ENCODE measurements around the gene TM4SF5. TPM values are rescaled to one million over a fixed set of nuclear protein-coding genes. Genes with fewer than 3 reads are reported as not detected.

TM4SF5 gene
- polyA plus RNA-seq, 2 donors = 0.07 TPM; not detected in 1

- Histone ChIP-seq H3K9me3 (ENCODE audit: control insufficient read depth in 2 of 2, insufficient read depth in 1 of 2, low read depth in 1 of 2, low read length in 1 of 2) (no peaks in the 10 kb centered on the region), H3K27ac (ENCODE audit: low read depth in 2 of 2, low read length in 1 of 2) (no peak within 1 kb of the TSS), H3K4me3 (ENCODE audit: low read depth in 1 of 2, low read length in 2 of 2) (no peak within 1 kb of the TSS), H3K36me3 (ENCODE audit: control insufficient read depth in 2 of 2, insufficient read depth in 2 of 2, low read length in 1 of 2) (peaks cover 7 to 9% of the 10 kb centered on the region in 2 donors), H3K4me1 (ENCODE audit: control insufficient read depth in 2 of 2, insufficient read depth in 2 of 2, low read length in 1 of 2) (no peaks in the 10 kb centered on the region), H3K27me3 (ENCODE audit: control insufficient read depth in 1 of 2, insufficient read depth in 2 of 2, low read length in 2 of 2) (no peaks in the 10 kb centered on the region)
- 85 to 86% methylated on average over 9 of the region's 9 CpGs for WGBS, 2 donors
Measured at GRCh38 chr17:4802228-4802627, 30.5 kb downstream of the TM4SF5 start, which contains the start of gene C17orf114. Gene C17orf114 (minus strand): TSS chr17:4802328.

- Histone ChIP-seq H3K27me3 (ENCODE audit: control insufficient read depth in 1 of 2, insufficient read depth in 2 of 2, low read length in 2 of 2) (no peaks in the 10 kb centered on the region), H3K27ac (ENCODE audit: low read depth in 2 of 2, low read length in 1 of 2) (peak overlapping the region; percentile 45 to 57), H3K36me3 (ENCODE audit: control insufficient read depth in 2 of 2, insufficient read depth in 2 of 2, low read length in 1 of 2) (peaks cover 4 to 14% of the 10 kb centered on the region in 2 donors), H3K4me1 (ENCODE audit: control insufficient read depth in 2 of 2, insufficient read depth in 2 of 2, low read length in 1 of 2) (peaks cover 0 to 16% of the 10 kb centered on the region in 2 donors), H3K4me3 (ENCODE audit: low read depth in 1 of 2, low read length in 2 of 2) (peak overlapping the region; percentile 82 to 88), H3K9me3 (ENCODE audit: control insufficient read depth in 2 of 2, insufficient read depth in 1 of 2, low read depth in 1 of 2, low read length in 1 of 2) (peaks cover 0 to 2% of the 10 kb centered on the region in 2 donors)
- WGBS, 2 donors = 2 to 3% methylated on average over 16 of the region's 16 CpGs
Measured at GRCh38 chr17:4806456-4806776, 34.7 kb downstream of the TM4SF5 start.

GRCh38 chr17:4806777-4807604 is 35.3 kb downstream of the TM4SF5 start, which contains the start of gene PLD2:
Gene PLD2 (plus strand): TSS chr17:4807152. CDS start chr17:4807773, 621 bp downstream.
- Histone ChIP-seq H3K27ac (ENCODE audit: low read depth in 2 of 2, low read length in 1 of 2) (peak within 1 kb of the TSS; percentile 65 to 77), H3K4me1 (ENCODE audit: control insufficient read depth in 2 of 2, insufficient read depth in 2 of 2, low read length in 1 of 2) (peaks cover 0 to 16% of the 10 kb centered on the region in 2 donors), H3K36me3 (ENCODE audit: control insufficient read depth in 2 of 2, insufficient read depth in 2 of 2, low read length in 1 of 2) (peaks cover 4 to 14% of the 10 kb centered on the region in 2 donors), H3K4me3 (ENCODE audit: low read depth in 1 of 2, low read length in 2 of 2) (peak within 1 kb of the TSS; percentile 82 to 88), H3K27me3 (ENCODE audit: control insufficient read depth in 1 of 2, insufficient read depth in 2 of 2, low read length in 2 of 2) (no peaks in the 10 kb centered on the region), H3K9me3 (ENCODE audit: control insufficient read depth in 2 of 2, insufficient read depth in 1 of 2, low read depth in 1 of 2, low read length in 1 of 2) (peaks cover 0 to 2% of the 10 kb centered on the region in 2 donors)
- WGBS, 2 donors = 1% methylated on average over 61 to 106 of the region's 106 CpGs

GRCh38 chr17:4807605-4808377 is 36.1 kb downstream of the TM4SF5 start:
- H3K36me3 ChIP-seq (ENCODE audit: control insufficient read depth in 2 of 2, insufficient read depth in 2 of 2, low read length in 1 of 2) = peaks cover 4 to 14% of the 10 kb centered on the region in 2 donors
- H3K4me1 ChIP-seq (ENCODE audit: control insufficient read depth in 2 of 2, insufficient read depth in 2 of 2, low read length in 1 of 2) = peaks cover 0 to 16% of the 10 kb centered on the region in 2 donors
- peak overlapping the region; percentile 82 to 88 for H3K4me3 ChIP-seq (ENCODE audit: low read depth in 1 of 2, low read length in 2 of 2)
- no peaks in the 10 kb centered on the region for H3K27me3 ChIP-seq (ENCODE audit: control insufficient read depth in 1 of 2, insufficient read depth in 2 of 2, low read length in 2 of 2)
- peak overlapping the region; percentile 12 to 65 for H3K27ac ChIP-seq (ENCODE audit: low read depth in 2 of 2, low read length in 1 of 2)
- WGBS, 2 donors = 21 to 25% methylated on average over 32 of the region's 32 CpGs
- H3K9me3 ChIP-seq (ENCODE audit: control insufficient read depth in 2 of 2, insufficient read depth in 1 of 2, low read depth in 1 of 2, low read length in 1 of 2) = peaks cover 0 to 2% of the 10 kb centered on the region in 2 donors

- peaks cover 0 to 2% of the 10 kb centered on the region in 2 donors for H3K9me3 ChIP-seq (ENCODE audit: control insufficient read depth in 2 of 2, insufficient read depth in 1 of 2, low read depth in 1 of 2, low read length in 1 of 2)
- peak overlapping the region; percentile 82 to 88 for H3K4me3 ChIP-seq (ENCODE audit: low read depth in 1 of 2, low read length in 2 of 2)
- peaks cover 0 to 16% of the 10 kb centered on the region in 2 donors for H3K4me1 ChIP-seq (ENCODE audit: control insufficient read depth in 2 of 2, insufficient read depth in 2 of 2, low read length in 1 of 2)
- H3K27ac ChIP-seq (ENCODE audit: low read depth in 2 of 2, low read length in 1 of 2) = peak overlapping the region; percentile 21 to 65
- H3K27me3 ChIP-seq (ENCODE audit: control insufficient read depth in 1 of 2, insufficient read depth in 2 of 2, low read length in 2 of 2) = no peaks in the 10 kb centered on the region
- WGBS, 2 donors = 21 to 41% methylated on average over 6 of the region's 6 CpGs
- peaks cover 4 to 14% of the 10 kb centered on the region in 2 donors for H3K36me3 ChIP-seq (ENCODE audit: control insufficient read depth in 2 of 2, insufficient read depth in 2 of 2, low read length in 1 of 2)
Measured at GRCh38 chr17:4808378-4808767, 36.7 kb downstream of the TM4SF5 start.

- Histone ChIP-seq H3K27ac (ENCODE audit: low read depth in 2 of 2, low read length in 1 of 2) (peak overlapping the region; percentile 34 to 81), H3K4me3 (ENCODE audit: low read depth in 1 of 2, low read length in 2 of 2) (no peak overlapping the region), H3K36me3 (ENCODE audit: control insufficient read depth in 2 of 2, insufficient read depth in 2 of 2, low read length in 1 of 2) (peaks cover 9 to 29% of the 10 kb centered on the region in 2 donors), H3K27me3 (ENCODE audit: control insufficient read depth in 1 of 2, insufficient read depth in 2 of 2, low read length in 2 of 2) (no peaks in the 10 kb centered on the region), H3K9me3 (ENCODE audit: control insufficient read depth in 2 of 2, insufficient read depth in 1 of 2, low read depth in 1 of 2, low read length in 1 of 2) (peaks cover 0 to 2% of the 10 kb centered on the region in 2 donors), H3K4me1 (ENCODE audit: control insufficient read depth in 2 of 2, insufficient read depth in 2 of 2, low read length in 1 of 2) (peaks cover 0 to 16% of the 10 kb centered on the region in 2 donors)
- WGBS, 2 donors = 65 to 76% methylated on average over 13 of the region's 13 CpGs
Measured at GRCh38 chr17:4810696-4811290, 39.1 kb downstream of the TM4SF5 start.

- 77 to 84% methylated on average over 12 of the region's 12 CpGs for WGBS, 2 donors
- peaks cover 10 to 31% of the 10 kb centered on the region in 2 donors for H3K36me3 ChIP-seq (ENCODE audit: control insufficient read depth in 2 of 2, insufficient read depth in 2 of 2, low read length in 1 of 2)
- peak overlapping the region in 1 of 2 donors; percentile 74 for H3K27ac ChIP-seq (ENCODE audit: low read depth in 2 of 2, low read length in 1 of 2)
- H3K27me3 ChIP-seq (ENCODE audit: control insufficient read depth in 1 of 2, insufficient read depth in 2 of 2, low read length in 2 of 2) = no peaks in the 10 kb centered on the region
- peaks cover 0 to 2% of the 10 kb centered on the region in 2 donors for H3K9me3 ChIP-seq (ENCODE audit: control insufficient read depth in 2 of 2, insufficient read depth in 1 of 2, low read depth in 1 of 2, low read length in 1 of 2)
- no peak overlapping the region for H3K4me3 ChIP-seq (ENCODE audit: low read depth in 1 of 2, low read length in 2 of 2)
- H3K4me1 ChIP-seq (ENCODE audit: control insufficient read depth in 2 of 2, insufficient read depth in 2 of 2, low read length in 1 of 2) = peaks cover 0 to 16% of the 10 kb centered on the region in 2 donors
Measured at GRCh38 chr17:4811471-4811870, 39.8 kb downstream of the TM4SF5 start.

- Histone ChIP-seq H3K36me3 (ENCODE audit: control insufficient read depth in 2 of 2, insufficient read depth in 2 of 2, low read length in 1 of 2) (peaks cover 10 to 38% of the 10 kb centered on the region in 2 donors), H3K27ac (ENCODE audit: low read depth in 2 of 2, low read length in 1 of 2) (no peak overlapping the region)
- 90 to 91% methylated on average over 7 of the region's 7 CpGs for WGBS, 2 donors
Measured at GRCh38 chr17:4812690-4813089, 41.0 kb downstream of the TM4SF5 start.

GRCh38 chr17:4815043-4815675 is 43.5 kb downstream of the TM4SF5 start:
- Histone ChIP-seq H3K36me3 (ENCODE audit: control insufficient read depth in 2 of 2, insufficient read depth in 2 of 2, low read length in 1 of 2) (peaks cover 6 to 45% of the 10 kb centered on the region in 2 donors), H3K9me3 (ENCODE audit: control insufficient read depth in 2 of 2, insufficient read depth in 1 of 2, low read depth in 1 of 2, low read length in 1 of 2) (peaks cover 0 to 2% of the 10 kb centered on the region in 2 donors), H3K4me3 (ENCODE audit: low read depth in 1 of 2, low read length in 2 of 2) (no peak overlapping the region), H3K4me1 (ENCODE audit: control insufficient read depth in 2 of 2, insufficient read depth in 2 of 2, low read length in 1 of 2) (peaks cover 0 to 4% of the 10 kb centered on the region in 2 donors), H3K27me3 (ENCODE audit: control insufficient read depth in 1 of 2, insufficient read depth in 2 of 2, low read length in 2 of 2) (no peaks in the 10 kb centered on the region), H3K27ac (ENCODE audit: low read depth in 2 of 2, low read length in 1 of 2) (no peak overlapping the region)
- WGBS, 2 donors = 84% methylated on average over 7 of the region's 7 CpGs

More at GRCh38 chr17:4812690-4813089, 41.0 kb downstream of the TM4SF5 start:
- no peaks in the 10 kb centered on the region for H3K27me3 ChIP-seq (ENCODE audit: control insufficient read depth in 1 of 2, insufficient read depth in 2 of 2, low read length in 2 of 2)
- peaks cover 0 to 2% of the 10 kb centered on the region in 2 donors for H3K9me3 ChIP-seq (ENCODE audit: control insufficient read depth in 2 of 2, insufficient read depth in 1 of 2, low read depth in 1 of 2, low read length in 1 of 2)
- H3K4me3 ChIP-seq (ENCODE audit: low read depth in 1 of 2, low read length in 2 of 2) = no peak overlapping the region
- peaks cover 0 to 15% of the 10 kb centered on the region in 2 donors for H3K4me1 ChIP-seq (ENCODE audit: control insufficient read depth in 2 of 2, insufficient read depth in 2 of 2, low read length in 1 of 2)
